ENCODE measurements around the gene SLC35A5. TPM values are rescaled to one million over a fixed set of nuclear protein-coding genes. Genes with fewer than 3 reads are reported as not detected.
A peak's percentile ranks its signal among the peaks of the same experiment; 100 is the strongest.
"Not testable (repeated sequence)": the region's sequence is repeated elsewhere in the genome, so short reads cannot be mapped to it uniquely, and the experiment has no call there.

Gene SLC35A5
- total RNA-seq (10 to 100 TPM; 17.1 to 67.7 (median 32.6) TPM), polyA plus RNA-seq (1 to 10 TPM; 4.6 to 6.4 (median 6.2) TPM)
- long read RNA-seq, donor 1, full-length matches to known transcripts: 1 of 1 reads
- long read RNA-seq, donor 1, partial matches to known transcripts: 0 of 1 reads
- long read RNA-seq, donor 1, other reads (novel, unspliced or antisense): 0 of 1 reads
- long read RNA-seq, donor 2, full-length matches to known transcripts: 7 of 7 reads
- long read RNA-seq, donor 2, partial matches to known transcripts: 0 of 7 reads
- long read RNA-seq, donor 2, other reads (novel, unspliced or antisense): 0 of 7 reads
- long read RNA-seq, donor 3, full-length matches to known transcripts: 5 of 17 reads
- long read RNA-seq, donor 3, partial matches to known transcripts: 12 of 17 reads
- long read RNA-seq, donor 3, other reads (novel, unspliced or antisense): 0 of 17 reads
- long read RNA-seq, donor 4: 0 reads
- long read RNA-seq, donor 5, full-length matches to known transcripts: 6 of 68 reads
- long read RNA-seq, donor 5, partial matches to known transcripts: 41 of 68 reads
- long read RNA-seq, donor 5, other reads (novel, unspliced or antisense): 21 of 68 reads
- long read RNA-seq, donor 6: 0 reads
- long read RNA-seq, donor 7, full-length matches to known transcripts: 6 of 6 reads
- long read RNA-seq, donor 7, partial matches to known transcripts: 0 of 6 reads
- long read RNA-seq, donor 7, other reads (novel, unspliced or antisense): 0 of 6 reads
- long read RNA-seq, donor 8, full-length matches to known transcripts: 5 of 5 reads
- long read RNA-seq, donor 8, partial matches to known transcripts: 0 of 5 reads
- long read RNA-seq, donor 8, other reads (novel, unspliced or antisense): 0 of 5 reads
- long read RNA-seq, donor 9, full-length matches to known transcripts: 2 of 2 reads
- long read RNA-seq, donor 9, partial matches to known transcripts: 0 of 2 reads
- long read RNA-seq, donor 9, other reads (novel, unspliced or antisense): 0 of 2 reads
- long read RNA-seq, donor 10, full-length matches to known transcripts: 4 of 4 reads
- long read RNA-seq, donor 10, partial matches to known transcripts: 0 of 4 reads
- long read RNA-seq, donor 10, other reads (novel, unspliced or antisense): 0 of 4 reads

- 0% methylated on average over 51 to 58 of the region's 58 CpGs for WGBS, 5 donors
- Histone ChIP-seq H3K36me3 (peaks cover 0 to 28% (median 22%) of the 10 kb centered on the region in 4 donors), H3K9me3 (no peaks in the 10 kb centered on the region), H3K27me3 (no peaks in the 10 kb centered on the region), H3K27ac (peak within 1 kb of the TSS; percentile 95 to 99 (median 97)), H3K4me3 (peak within 1 kb of the TSS; percentile 83 to 96 (median 90)), H3K4me1 (peaks cover 20 to 56% (median 38%) of the 10 kb centered on the region in 4 donors)
- peak; percentile 89 to 96 (median 90) for TF ChIP-seq POLR2AphosphoS5 (IDR thresholded peaks at IDR 0.05)
- TF ChIP-seq EP300 (IDR thresholded peaks at IDR 0.05): no peak
- TF ChIP-seq CTCF (IDR thresholded peaks at IDR 0.05): no peak
- peak in 2 of 4 donors; percentile 56 to 83 for TF ChIP-seq POLR2A (IDR thresholded peaks at IDR 0.05)
- peak; percentile 99 for DNase-seq
- intact Hi-C loops (cut with DNase I; ENCODE audit: low total_unique reads): no loop called here
Measured at GRCh38 chr3:112561734-112562529, at the start of gene SLC35A5, which contains the start of gene ATG3. Gene SLC35A5 (plus strand): TSS chr3:112562045. CDS start chr3:112563404, 1,359 bp downstream. Gene ATG3 (minus strand): TSS chr3:112561962. CDS start chr3:112561528, 434 bp downstream.

- Histone ChIP-seq H3K9me3 (no peaks in the 10 kb centered on the region), H3K27ac (no peak overlapping the region), H3K4me1 (no peaks in the 10 kb centered on the region), H3K4me3 (no peak overlapping the region), H3K27me3 (no peaks in the 10 kb centered on the region), H3K36me3 (no peaks in the 10 kb centered on the region)
- TF ChIP-seq POLR2AphosphoS5 (IDR thresholded peaks at IDR 0.05) (no peak), POLR2A (IDR thresholded peaks at IDR 0.05) (no peak), CTCF (IDR thresholded peaks at IDR 0.05) (no peak), EP300 (IDR thresholded peaks at IDR 0.05) (no peak)
- no peak for DNase-seq
- intact Hi-C loops (cut with DNase I; ENCODE audit: low total_unique reads): no loop called here
Measured at GRCh38 chr3:112512320-112512719, 49.5 kb upstream of the SLC35A5 start.

GRCh38 chr3:112514527-112515128, 47.2 kb upstream of the SLC35A5 start:
- no peaks in the 10 kb centered on the region for H3K4me1 ChIP-seq
- no peak for DNase-seq
- intact Hi-C loops (cut with DNase I; ENCODE audit: low total_unique reads): no loop called here
- TF ChIP-seq POLR2A (IDR thresholded peaks at IDR 0.05) (no peak), POLR2AphosphoS5 (IDR thresholded peaks at IDR 0.05) (no peak), EP300 (IDR thresholded peaks at IDR 0.05) (no peak), CTCF (IDR thresholded peaks at IDR 0.05) (no peak)
- no peak overlapping the region for H3K4me3 ChIP-seq
- no peaks in the 10 kb centered on the region for H3K9me3 ChIP-seq
- H3K27me3 ChIP-seq: no peaks in the 10 kb centered on the region
- 41 to 55% (median 51%) methylated on average over 2 of the region's 2 CpGs for WGBS, 5 donors
- no peaks in the 10 kb centered on the region for H3K36me3 ChIP-seq
- H3K27ac ChIP-seq: no peak overlapping the region

GRCh38 chr3:112518970-112519369, 42.9 kb upstream of the SLC35A5 start:
- H3K27me3 ChIP-seq; H3K4me3 ChIP-seq; H3K27ac ChIP-seq; H3K4me1 ChIP-seq; DNase-seq; H3K9me3 ChIP-seq; intact Hi-C loops (cut with DNase I; ENCODE audit: low total_unique reads); H3K36me3 ChIP-seq: not testable (repeated sequence)
- 44 to 56% (median 52%) methylated on average over 3 of the region's 3 CpGs for WGBS, 5 donors

Measured in stomach (tissue), 19 donors.